GM21619 (cell line): ENCODE results near the gene RHOB.

Experiments
- ATAC-seq: cut with Tn5 transposase; IDR thresholded peaks from one replicate; pipeline ENCODE4 v1.9.1; 2021; ENCODE audit not compliant: unreplicated experiment

The RHOB gene

DNA sequence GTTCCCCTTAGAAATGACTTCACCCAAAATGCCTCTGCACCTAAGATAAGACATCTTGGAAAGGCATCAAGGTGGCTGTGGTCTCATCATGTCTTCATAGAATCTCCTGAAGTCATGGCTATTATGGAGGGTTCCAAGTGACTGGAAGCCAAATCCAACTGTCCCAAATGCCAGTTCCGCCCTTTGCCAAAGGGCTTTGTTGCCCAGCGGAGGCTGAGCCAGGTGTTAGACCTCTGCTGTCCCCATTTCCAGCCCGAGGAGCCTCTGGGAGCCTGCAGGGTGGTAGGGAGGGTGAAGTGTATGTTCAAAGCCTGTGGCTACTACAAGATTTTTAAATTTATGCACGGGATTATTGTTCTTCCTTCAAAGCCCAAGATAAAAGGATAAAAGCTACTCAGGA lies 25.7 kb downstream of the RHOB start:
- ATAC-seq, result no peak

DNA sequence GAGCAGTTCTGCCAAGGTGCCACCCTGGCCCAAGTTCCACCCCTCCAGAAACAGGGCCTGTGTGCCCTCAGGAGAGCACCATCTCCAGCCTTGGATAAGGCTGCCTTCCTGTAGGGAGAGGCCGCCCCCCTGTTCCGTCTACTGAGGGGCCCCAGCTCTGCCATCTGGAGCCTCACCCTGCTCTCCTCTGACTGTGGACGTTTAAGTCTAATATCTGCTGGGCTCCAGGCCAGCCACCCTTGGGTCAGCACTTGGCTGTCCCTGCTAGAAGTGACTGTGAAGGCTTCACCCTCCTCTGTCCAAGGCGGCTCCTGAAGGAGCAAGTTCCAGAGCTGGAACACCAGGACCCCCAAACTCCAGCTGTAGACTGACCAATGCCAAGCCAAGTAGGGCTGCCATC lies 26.3 kb downstream of the RHOB start:
- ATAC-seq, result no peak

DNA sequence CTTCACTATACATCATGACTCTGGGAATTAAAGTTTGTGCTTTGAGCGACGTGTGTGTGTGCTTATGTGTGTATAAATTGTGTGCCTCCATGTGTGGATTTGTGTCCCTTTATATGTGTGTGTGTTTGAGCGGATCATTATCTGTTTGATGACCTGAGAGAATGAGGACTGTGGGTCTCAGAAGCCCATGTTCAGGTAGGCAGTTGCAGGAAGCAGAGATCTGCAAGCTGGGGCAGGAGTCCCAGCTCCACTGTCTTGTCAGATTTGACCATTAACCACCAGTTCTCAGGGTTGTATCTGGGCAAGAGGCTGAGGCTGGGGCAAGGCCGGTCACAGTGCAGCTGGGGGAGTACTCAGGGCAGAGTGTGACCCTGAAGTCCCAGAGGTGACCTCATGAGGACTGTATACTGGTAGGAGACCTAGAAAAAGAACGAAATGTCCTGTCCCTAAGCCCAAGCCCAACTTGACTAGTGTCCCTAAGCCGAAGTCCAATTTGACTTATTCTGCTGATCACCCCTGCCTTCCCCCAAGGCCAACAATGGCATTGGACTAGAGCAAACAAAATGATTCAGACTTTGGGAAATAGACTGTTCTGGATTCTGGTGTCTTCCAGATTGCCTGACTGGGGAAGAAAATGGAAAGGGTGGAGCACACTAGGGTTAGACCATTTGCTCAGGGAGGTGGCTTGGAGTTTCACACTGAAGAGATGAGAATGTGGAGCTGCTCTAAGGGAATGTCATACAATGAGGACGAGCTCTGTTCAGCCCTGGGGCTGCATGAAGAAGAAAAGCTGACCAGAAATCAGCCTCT lies 28.1 kb downstream of the RHOB start:
- no peak for ATAC-seq

DNA sequence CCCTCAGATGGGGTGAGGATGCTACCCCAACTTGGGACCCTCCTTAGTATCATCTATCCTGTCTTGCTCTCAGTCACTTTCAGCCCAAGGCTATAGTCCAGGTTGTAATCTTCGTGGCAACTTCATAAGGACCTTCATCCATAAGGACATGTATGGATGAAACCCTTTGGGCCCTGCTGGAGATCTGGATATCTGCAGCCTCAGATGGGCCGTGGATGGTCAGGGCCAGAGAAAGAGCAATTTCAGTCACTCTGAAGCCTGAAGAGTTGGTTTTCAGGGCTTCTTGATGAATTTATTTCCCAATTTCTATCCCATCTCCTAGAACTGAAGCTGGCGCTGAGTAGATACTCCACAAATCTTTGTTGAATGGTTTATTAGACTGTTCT lies 28.7 kb downstream of the RHOB start:
- no peak for ATAC-seq

DNA sequence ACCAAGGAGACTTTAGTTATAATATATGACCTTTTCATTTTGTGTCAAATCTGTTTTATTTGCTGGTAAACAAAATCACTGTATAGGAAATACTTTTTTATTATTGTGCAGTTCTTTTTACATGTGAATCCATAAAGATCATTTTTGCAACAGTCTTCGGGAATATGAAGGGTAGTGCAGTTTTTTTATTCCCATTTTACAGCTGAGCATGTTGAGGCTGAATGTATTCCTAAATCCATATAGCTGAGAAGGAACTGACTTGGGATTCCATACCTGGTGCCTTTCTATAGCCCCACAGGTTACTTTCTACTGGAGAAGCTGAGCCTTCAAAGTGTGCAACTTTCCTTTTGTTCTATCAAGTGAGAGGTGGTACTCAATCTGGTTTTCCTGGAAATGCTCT lies 29.6 kb downstream of the RHOB start:
- ATAC-seq, result no peak

DNA sequence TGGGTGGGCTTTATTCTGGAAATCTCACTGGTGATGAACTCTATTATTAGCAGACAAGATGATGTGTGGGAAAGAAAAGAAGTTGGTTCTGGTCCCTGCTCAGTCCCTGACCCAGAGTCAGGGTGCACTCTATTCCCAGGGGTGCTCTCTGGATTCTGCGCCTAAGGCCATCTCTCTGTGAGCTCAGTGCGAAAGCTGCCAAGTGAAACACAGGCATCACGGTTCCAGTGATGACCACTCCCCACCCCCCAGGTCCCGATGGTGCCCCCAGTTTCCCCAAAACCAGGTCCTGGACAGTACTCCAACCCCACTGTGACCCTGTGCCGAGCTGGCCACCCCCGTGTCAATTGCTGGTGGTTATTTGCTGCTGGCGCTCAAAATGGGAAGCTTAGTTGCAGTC lies 30.1 kb downstream of the RHOB start:
- ATAC-seq, result no peak

DNA sequence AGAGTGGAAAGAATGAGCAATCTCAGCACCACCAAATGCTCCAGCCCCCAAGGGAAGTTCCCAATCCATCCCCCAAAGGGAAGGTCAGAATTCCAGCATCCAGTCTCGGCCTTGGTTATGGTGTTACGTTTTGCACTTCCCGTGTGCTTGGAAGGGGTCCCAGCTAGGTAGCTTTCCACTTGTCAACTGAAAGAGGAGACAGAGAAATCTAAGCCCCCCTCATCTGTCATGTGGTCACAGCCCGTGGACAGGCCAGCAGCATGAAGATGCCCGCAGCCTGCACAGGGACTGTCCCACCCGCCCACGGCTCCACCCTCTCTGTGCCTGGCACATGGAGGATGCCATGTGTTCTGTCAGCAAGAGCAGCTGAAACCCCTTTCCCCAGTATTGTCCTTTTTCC lies 32.1 kb downstream of the RHOB start:
- no peak for ATAC-seq

DNA sequence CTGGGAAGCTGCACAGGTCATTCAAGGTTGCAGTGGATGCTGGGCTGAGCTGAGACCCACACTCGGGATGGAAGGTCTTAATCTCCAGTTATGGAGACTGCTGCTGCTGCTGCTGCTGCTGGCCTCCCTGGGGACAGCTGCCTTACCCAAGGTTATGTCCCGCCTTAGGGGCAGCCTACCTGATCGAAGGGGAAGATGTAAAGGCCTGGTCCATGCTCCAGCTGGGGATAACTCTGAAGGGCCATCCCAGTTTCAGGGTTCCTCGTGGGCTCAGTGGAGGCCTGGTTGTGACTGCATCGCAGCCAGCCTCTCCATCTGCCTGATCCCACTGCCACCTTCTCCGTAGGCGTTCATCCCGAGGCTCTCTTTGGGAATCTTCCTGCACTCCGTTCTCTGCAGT lies 33.0 kb downstream of the RHOB start:
- no peak for ATAC-seq

DNA sequence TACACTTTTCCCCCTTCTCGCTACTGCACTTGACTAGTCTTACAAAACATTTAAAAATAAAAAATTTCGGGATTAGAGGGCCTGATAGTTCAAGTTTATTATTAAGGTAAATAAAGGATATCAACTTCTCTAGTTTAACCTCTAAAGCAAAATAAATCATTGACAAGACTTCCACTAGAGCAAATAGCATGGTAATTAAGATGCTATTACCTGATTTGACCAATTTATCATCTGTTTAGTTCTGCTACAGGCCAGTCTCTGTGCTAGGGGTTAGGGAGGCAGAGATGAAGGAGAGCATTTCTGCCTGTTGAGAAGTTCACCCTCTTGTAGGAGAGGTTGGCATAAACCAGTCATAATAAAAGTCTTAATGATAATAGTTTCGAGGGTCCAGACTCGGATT lies 34.0 kb downstream of the RHOB start:
- ATAC-seq, result no peak

DNA sequence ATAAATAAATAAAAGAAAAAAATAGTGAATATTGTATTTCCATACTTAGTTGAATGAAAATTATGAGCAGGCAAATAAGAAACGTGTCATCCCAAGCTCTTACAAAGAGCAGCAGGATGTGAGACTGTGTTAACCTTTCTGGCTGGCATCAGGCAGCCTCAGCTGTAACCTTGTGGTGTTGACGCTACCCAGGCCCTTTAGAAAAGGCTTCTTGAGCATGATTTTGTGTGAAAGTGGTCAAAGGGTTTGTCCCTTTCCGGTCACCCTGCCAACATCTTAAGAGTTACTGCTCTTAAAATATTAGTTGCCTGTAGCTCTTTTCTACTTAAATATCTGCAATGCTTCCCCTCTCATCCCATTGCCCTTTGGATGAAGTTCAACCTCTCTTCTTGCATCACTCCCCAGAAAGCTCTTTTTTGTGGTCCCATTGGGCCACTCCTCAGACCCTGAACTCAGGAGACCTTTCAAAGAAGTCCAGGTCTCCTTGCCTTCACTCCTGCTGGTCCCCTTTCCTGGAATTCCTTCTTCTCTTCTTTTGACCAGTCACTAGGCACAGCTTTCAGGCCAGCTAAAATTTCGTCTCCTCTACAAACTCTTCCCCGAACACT lies 35.0 kb downstream of the RHOB start:
- ATAC-seq, result no peak

DNA sequence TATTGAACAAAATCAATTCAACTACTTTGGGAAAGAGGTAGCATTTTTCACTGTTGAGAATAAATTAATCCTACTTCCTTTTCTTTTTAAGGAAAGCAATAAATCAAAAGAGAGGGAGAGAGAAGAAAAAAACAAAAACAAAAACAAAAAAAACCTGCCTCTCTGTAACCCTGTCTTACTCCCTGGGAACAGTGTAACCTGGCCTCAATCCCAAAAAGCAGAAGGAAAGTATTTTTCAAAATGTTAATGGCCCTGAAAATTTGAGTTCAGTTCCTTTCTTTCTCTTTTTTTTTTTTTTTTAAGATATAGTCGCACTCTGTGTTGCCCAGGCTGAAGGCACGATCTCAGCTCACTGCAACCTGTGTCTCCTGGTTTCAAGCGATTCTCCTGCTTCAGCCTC lies 35.9 kb downstream of the RHOB start:
- ATAC-seq, result no peak

DNA sequence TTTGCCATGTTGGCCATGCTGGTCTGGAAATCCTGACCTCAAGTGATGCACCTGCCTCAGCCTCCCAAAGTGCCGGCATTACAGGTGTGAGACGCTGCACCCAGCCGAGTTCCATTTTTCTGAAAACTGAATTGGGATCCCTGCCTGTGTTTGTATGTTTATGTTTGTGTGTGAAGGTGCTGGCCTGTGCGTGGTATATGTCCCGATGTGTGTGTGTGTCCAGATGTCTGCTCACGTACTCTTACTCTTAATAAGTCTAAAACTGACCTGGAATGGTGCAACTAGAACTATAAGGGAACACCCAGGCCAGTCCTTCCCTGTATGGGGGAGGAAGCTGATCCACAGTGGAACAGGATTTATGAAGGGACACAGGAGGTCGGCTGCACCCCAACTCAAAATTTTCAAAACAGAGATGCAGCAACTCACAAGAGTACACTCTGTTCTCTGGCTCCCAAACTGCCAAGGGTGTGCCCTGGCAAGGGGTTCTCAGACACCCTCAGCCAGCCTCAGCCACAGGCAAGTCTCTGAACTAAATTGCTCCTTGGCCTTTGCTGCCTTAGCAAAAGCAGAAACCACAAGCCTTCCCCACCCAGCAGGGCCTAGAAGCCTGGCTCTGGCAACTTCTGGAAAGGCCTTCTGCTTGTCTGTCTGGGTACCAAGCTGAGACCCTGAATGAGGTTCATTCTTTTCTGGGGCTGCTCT lies 36.5 kb downstream of the RHOB start:
- no peak for ATAC-seq

DNA sequence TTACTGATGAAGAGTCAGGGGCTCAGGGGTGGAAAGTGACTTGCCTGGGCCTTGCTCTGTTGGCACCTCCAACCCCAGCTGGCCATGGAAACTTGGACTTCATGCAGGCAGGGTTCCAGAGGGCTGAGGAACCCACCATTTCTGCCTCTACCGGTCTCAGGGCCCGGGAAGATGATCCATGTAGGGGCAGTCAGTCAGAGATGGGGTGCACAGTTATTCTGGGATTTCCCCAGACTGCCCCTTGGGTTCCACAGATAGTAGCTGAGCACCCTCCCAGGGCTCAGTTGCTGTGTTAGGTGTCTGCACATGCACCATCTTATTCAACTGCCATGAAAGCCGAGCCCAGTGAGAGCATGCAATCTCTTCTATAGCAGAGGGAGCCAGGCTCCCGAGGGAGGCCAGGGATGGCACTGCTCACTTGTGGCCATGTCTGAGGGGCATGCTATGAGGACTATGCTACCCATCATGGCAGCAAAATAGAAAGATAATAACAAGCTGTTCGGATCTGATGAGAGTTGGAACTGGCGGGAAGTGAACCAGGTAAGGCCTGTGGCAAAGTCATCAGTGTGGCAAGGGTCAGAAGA lies 37.3 kb downstream of the RHOB start:
- ATAC-seq, result no peak

DNA sequence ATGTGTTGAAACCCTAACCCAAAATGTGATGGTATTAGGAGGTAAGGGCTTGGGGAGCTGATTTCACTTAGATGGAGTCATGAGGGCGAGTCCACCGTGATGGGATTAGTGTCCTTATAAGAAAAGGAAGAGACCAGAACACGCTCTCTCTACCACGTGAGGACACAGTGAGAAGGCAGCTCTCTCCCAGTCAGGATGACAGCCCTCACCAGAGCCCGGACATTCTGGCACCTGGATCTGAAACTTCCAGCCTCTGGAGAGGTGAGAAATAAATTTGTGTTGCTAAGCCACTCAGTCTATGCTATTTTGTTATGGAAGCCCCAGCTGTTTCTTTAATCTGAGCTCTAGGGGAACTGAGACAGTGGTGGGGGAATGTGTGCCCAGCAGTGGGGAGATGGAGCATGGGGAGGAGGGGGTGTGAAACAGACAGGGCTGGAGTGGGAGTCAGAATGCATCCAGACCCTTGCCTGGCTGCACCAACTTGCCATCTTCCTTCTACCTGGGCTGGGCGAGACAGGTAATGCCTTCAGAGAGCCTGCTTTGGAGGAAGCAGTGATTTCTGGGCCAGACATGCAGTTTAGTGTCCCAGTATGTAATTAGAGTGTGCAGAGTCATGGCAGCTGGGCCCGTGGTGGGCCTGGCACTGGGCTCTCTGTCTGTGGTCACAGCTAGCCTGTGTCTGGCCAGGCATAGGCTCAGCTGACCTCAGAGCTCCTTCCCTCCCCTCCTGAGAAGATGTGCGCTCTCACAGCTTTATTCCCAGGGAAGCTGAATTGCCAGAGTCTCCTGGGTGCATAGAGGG lies 38.1 kb downstream of the RHOB start:
- no peak for ATAC-seq

DNA sequence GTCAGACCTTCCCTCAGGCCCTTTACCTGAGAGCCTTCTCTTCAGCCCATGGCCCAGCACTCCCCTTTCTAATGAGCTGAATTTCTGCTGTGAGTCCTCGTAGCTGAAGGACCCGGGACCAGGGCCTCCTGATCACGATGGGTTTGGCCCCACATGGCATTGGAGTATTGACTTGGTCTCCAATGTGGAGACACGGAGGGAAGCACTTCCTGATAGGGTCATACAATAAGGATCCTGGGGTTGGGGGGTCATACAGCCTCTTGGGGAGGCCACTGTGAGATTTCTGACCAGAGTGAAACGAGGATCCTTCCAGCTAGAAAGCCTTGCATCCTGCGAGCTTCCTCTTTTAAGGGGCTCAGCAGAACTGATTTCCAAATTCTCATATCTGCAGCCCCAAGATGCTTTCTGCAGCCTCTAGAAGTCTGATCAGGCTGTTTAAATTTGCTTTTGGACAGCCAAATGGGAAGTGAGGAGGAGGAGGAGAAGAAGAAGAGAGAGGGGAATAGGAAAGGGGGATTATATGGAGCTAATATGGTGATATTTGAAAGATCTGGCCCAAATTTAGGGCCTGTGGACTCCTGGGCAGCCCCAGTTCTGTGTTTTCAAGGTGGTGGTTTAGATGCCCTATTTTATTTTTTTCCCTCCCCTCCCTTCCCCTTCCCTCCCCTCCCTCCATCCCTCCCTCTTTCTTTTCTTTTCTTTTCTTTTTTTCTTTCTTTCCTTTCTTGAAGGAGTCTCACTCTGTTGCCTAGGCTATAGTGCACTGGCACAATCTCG lies 38.9 kb downstream of the RHOB start:
- ATAC-seq, result no peak

DNA sequence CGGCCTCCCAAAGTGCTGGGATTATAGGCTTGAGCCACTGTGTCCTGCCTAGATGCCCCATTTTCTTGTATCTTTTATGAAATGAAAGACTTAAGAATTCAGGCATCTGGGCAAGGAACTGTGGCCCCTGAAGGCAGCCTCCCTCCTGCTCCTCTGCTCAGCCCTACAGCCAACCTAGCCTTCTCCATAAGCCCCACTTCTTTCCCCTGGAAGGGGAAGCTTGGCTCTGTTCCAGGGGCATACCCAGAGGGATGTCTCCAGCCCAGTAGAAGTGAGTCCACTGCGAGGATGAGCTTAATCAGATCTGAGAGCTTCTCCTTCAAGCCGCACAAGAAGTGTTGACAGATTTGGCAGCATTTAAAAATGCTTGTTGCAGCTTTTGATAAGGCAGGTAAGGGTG lies 39.7 kb downstream of the RHOB start:
- no peak for ATAC-seq

DNA sequence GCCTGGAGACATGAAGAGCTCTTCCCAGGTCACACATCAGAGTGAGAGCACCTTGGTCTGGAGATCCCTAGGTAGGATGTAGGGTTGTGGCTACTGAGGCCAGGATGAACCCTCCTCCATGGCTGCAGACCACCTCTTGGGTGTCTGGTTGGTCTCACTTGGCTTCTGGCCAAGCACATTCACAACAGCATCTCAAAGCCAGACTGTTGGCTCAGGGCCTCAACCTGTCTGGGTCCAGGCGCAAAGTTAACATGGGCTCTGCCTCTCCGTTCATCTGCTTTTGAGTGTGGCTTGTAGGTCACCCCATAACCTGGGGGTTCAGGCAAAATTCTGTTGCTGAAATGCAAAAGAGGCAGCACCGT lies 40.1 kb downstream of the RHOB start:
- ATAC-seq, result no peak

DNA sequence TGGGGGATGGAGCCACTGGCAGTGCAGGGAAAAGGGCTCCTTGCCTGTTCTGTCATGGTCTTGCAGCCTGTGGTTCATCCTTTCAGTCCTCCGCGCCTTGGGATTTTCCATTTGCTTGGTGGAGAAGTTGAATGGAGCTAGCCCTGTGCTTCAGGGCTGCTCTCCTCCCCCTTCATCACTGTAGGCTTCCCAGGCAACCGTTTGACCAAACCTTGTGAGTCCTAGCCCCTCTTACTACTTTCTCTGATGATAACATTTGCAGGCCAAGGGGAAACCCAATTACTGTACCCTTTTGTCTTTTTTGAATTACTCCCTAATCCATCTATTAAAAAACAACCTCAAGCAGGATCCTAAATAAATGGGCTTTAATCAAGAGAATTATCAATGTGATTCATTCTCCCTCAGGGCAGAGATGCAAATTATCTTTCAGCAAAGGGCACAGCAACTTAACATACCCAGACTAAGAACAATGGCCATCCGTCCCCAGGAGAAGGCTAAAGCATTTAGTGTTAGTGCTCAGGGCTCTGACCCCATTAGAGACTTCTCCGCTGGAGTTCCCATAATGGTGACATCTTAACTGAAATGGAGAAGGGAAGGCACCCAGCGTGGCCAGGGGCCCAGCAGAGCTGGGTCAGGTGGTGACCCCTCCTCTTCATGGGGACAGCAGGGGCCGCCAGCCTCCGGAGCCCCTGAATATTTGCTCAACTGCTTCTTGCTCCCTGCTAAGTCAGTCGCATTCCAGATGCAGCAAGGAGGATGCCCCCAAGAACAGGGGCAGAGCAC lies 40.7 kb downstream of the RHOB start:
- no peak for ATAC-seq

DNA sequence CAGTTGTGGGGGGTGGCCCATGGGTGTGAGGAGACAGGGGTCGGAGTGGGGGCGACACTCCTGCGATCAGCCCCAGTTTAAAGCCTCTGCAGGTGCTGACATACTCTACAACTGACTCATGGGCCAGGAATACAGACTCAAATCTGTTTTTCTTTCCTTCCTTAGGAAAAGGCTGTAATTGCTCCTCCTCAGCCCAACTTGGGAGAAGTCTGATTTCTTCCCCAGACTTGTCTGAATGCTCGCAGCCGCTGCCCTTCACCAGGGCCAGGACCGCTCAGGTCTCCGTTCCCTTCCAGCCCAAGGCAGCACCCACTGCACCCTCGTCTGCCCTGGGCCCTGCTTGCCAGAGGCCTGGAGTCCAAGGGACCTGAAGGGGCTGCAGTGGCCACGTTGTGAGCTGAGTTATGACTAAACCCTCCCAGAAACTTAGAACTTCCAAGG lies 41.3 kb downstream of the RHOB start:
- ATAC-seq, result no peak

DNA sequence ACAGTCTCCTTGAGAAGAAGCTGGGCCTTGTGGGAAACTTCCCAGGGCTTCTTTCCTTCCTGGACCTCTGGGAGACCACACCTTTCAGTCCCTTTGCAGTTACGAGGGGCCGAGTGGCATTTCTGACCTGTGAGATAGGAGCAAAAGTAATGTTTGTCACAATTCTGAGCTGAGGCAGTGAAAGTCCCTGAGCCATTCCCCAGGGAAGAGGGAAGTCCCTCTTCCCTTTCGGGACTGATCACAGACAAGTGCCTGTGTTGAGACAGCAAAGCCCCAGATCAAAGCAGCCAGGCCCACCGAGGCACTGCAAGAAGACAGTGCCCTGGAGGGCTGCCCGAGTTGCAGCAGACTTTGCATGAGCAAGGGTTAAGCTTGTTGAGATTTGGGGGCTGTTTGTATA lies 41.9 kb downstream of the RHOB start:
- no peak for ATAC-seq
